Panc1 (cell line): ENCODE measurements around the gene TWIST2.

ENCODE experiments used
- CTCF ChIP-seq: fragments of 450-650 bp; IDR thresholded peaks from 2 replicates; pipeline ENCODE4 v1.5.1; 2017; ENCODE audit warnings: mild to moderate bottlenecking
- SIN3A ChIP-seq: IDR thresholded peaks from 2 replicates; pipeline ENCODE4 v1.6.1; 2012; ENCODE audit warnings: low read depth, mild to moderate bottlenecking, low read length, moderate library complexity, borderline replicate concordance; ENCODE audit not compliant: insufficient read depth

GRCh38 chr2:238872026-238872425 is 24.1 kb downstream of the TWIST2 start:
- TF ChIP-seq CTCF (no peak), SIN3A (no peak)
